ENCODE data around the gene SMAD1.
A peak's percentile ranks its signal among the peaks of the same experiment; 100 is the strongest.

Gene SMAD1

GRCh38 chr4:145552181-145552822 lies 70.6 kb downstream of the SMAD1 start:
- no peak for TF ChIP-seq CTCF (IDR thresholded peaks at IDR 0.05; ENCODE audit: low read length, missing control alignments)
- DNase-seq (ENCODE audit: low read depth) = no peak

DNA sequence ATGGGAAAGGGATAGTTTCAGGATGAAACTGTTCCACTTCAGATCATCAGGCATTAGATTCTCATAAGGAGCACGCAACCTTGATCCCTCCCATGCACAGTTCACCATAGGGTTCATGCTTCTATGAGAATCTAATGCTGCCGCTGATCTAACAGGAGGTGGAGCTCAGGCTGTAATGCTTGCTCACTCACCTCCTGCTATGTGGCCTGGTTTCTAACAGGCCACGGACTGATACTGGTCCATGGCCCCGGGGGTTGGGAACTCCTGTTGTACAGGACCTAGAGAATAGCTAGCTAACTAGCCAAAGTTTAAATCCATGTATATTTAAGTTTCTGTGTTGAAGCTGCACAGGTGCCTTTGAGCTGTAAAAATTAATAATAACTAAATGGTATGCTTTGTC lies 71.7 kb downstream of the SMAD1 start:
- H3K4me3 ChIP-seq (replicated peaks; ENCODE audit: low read depth, low read length) = no peak overlapping the region
- TF ChIP-seq CTCF (IDR thresholded peaks at IDR 0.05; ENCODE audit: low read length, missing control alignments) = no peak
- no peak for DNase-seq (ENCODE audit: low read depth)

More at GRCh38 chr4:145552181-145552822, 70.6 kb downstream of the SMAD1 start:
- no peak overlapping the region for H3K4me3 ChIP-seq (replicated peaks; ENCODE audit: low read depth, low read length)

DNA sequence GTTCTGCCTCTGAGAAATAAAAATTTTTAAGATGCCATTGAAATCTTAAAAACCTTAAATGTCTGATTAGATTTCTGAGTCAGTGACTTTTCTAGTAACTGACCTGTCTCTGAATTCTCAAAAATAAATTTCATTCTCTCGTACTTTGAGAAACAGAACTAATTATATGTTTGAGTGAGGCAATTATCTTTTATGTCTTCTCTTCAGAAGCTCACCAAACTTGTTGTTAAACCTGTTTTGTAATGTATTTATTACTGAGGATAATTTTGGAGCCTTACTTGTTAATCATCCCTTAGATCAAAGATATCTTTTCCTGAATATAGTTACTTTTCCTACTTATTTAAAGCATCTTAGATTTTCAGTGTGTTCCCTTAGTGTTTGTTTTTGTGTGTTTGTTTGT lies 73.0 kb downstream of the SMAD1 start:
- TF ChIP-seq CTCF (IDR thresholded peaks at IDR 0.05; ENCODE audit: low read length, missing control alignments) = no peak
- no peak overlapping the region for H3K4me3 ChIP-seq (replicated peaks; ENCODE audit: low read depth, low read length)
- DNase-seq (ENCODE audit: low read depth) = no peak

DNA sequence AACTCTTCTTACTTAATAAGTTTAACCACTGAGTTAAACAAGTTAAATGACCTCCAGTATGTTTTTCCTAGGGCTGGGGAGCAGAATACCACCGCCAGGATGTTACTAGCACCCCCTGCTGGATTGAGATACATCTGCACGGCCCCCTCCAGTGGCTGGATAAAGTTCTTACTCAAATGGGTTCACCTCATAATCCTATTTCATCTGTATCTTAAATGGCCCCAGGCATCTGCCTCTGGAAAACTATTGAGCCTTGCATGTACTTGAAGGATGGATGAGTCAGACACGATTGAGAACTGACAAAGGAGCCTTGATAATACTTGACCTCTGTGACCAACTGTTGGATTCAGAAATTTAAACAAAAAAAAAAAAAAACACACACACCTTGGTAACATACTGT lies 76.1 kb downstream of the SMAD1 start:
- H3K4me3 ChIP-seq (replicated peaks; ENCODE audit: low read depth, low read length) = no peak overlapping the region
- TF ChIP-seq CTCF (IDR thresholded peaks at IDR 0.05; ENCODE audit: low read length, missing control alignments) = no peak
- DNase-seq (ENCODE audit: low read depth) = peak; percentile 82

DNA sequence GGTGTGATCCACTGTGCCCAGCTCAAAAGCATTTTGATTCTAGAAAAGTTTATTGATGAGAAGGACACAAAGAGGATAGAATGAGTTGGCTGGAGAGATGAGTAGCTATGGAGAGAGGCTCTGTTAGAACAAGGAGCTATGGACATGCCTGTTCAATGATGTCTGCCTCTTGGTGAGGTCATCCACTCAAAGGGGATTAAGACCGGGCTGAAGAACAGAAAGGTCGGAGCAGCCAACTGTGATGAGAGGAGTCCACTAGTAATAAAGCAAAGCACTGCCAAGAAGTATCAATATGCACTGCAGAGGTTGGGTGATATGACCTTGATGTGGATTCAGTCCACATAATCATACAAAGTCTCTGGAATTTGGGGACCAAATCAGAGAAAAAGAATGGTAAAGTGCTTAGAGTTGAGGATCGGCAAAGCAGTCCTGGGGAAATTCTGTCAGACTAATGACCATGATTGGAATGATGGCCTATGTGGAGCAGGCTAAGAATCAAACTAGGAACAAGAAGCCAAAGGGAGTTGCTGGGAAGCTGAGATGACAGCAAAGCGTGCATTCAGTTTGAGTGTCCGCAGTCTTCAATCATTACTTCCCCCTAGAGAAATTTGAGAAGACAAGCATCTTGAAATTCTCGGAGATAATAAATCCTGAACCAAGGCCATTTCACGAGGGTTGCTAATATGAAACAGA lies 81.8 kb downstream of the SMAD1 start:
- no peak for DNase-seq (ENCODE audit: low read depth)
- TF ChIP-seq CTCF (IDR thresholded peaks at IDR 0.05; ENCODE audit: low read length, missing control alignments) = no peak
- no peak overlapping the region for H3K4me3 ChIP-seq (replicated peaks; ENCODE audit: low read depth, low read length)

- no peak overlapping the region for H3K4me3 ChIP-seq (replicated peaks; ENCODE audit: low read depth, low read length)
- TF ChIP-seq CTCF (IDR thresholded peaks at IDR 0.05; ENCODE audit: low read length, missing control alignments) = no peak
- peak; percentile 11 for DNase-seq (ENCODE audit: low read depth)
Observed at GRCh38 chr4:145564540-145564939, 82.9 kb downstream of the SMAD1 start.

DNA sequence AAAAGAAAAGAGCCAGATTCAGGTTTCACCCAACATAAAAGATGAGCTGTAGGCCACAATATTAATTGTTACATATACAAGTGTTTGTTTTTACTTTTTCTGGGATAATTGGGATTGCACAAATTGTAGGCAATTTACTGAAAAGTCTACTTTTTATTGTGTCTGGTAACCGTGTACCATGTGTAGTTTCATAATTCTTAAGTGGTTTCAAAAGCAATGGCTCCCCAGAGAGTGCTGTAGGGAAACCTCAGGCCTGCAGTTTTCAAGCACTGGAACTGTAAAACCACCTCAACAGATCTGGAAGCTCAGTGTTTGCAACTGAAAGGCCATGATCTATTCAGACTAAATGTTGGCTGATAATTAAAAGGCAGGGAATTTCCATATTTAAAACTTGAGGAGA lies 83.7 kb downstream of the SMAD1 start:
- TF ChIP-seq CTCF (IDR thresholded peaks at IDR 0.05; ENCODE audit: low read length, missing control alignments) = no peak
- H3K4me3 ChIP-seq (replicated peaks; ENCODE audit: low read depth, low read length) = no peak overlapping the region
- no peak for DNase-seq (ENCODE audit: low read depth)
